Nucleus accumbens (tissue), 56 donors: ENCODE results near the gene BTG4.

Experiments
- DNase-seq, 56 donors: peaks; one replicate each; lab custom pipeline; 2025; lab: John Stamatoyannopoulos, UW

BTG4 gene

DNA sequence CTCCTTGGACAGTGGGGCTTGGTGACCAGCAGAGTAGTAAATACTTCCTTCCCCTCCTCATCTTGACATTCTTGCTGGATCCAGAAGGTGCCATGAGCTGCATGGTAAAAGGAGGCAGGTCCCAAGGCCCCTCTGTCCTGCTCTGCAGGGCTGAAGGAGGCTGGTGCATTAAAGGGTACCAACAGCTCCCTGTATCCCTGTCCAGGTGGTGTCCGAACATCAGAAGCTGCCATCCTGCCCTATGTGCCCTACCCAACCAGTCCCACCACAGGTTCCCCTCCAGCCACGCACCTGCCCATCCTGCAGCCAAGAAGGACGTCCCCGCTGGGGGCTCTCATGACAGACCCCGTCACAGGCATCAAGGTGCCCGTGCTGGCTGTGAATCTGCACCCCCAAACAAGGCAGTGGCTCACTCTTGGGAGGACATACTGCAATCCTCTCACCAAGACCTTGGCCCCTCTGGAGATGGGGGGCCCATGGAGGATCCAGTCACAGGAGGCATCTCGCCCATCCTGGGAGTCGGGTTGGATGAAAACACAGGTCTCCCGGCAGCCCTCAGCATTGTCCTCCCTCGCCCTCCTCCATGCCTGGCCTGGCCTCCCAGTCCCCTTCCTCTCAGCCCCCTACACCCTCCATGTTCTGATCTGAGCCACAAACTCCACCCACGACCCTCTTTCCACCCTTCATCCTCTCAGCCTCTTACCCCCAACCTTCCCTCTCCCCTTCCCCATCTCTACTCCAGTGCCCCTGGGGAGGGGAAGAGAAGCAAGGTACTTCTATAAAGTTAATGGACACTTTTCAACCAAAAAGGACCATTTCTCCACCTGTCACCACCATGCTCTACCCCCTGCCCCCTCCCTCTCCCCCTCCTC is 55.1 kb downstream of the BTG4 start:
- no peak for DNase-seq

DNA sequence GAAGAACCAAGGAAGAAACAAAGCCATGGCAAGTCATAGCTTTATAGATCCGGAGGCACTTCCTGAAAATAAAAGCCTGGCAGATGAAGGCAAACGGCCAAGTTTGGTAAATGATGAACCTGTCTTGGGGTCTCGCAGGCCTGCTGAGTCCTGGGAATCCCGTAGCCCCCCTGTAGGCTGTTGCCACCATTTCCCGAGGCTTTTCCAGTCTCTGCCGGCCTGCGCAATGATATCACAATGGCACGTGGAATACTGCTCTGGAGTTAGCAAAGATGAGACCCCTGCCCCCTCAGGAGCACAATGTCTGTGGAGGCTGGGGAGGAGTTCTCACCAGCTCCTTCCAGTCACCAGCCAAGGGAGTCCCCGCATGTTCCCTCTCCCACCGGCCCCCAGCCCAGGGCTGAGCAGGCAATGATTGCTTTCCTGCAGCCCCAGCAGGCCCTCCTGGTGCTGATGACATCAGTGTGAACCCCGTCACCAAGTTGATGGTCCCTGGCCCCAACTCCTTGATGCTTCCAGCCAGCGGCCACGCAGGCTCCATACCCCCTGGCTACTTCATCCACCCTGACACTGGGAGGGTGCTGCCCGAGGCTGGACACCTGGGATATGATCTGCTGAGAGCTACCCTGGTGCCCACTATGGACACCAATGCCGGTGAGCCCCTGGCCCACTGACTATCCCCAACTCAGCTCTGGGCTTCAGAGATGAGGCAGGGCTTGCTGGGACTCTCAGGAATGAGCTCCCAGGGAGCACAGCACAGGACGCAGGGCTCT is 55.9 kb downstream of the BTG4 start:
- no peak for DNase-seq

DNA sequence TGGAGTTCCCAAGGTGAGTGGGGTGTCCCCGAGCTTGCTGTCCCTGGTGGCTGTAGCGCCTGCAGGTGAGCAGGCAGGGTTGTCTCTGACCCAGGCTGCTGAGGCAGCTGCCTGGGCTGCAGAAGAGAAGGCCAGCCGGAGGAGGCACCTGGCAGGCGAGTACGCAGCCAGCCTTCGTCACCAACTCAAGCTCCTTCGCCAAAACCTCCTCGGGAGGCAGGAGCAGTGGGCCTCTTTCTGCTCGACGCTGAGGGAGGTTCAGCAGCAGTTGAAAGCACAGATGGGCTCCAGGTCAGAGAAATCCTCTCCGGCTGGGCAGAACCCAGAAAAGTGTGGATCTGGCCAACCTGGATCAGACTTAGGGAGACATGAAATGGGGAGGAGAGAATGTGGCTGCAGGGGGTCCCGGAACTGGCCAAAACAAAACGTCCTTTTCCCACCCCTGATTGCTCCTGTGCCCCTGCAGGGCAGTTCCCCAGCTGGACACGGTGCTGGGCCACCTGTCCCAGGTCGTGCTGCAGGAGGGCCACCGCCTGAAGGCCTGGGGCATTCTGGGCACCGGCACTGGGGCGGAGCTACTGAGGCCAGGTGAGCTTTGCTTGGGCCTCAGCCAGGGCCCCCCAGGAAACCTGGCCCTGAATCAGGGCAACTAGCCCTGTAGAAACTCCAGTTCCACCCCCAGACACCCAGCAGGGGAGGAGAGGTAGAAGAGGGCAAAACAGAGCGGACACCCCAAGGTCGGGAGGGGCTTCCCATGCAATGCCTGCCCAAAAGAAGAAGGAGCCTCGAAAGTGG is 56.7 kb downstream of the BTG4 start:
- DNase-seq: no peak

DNA sequence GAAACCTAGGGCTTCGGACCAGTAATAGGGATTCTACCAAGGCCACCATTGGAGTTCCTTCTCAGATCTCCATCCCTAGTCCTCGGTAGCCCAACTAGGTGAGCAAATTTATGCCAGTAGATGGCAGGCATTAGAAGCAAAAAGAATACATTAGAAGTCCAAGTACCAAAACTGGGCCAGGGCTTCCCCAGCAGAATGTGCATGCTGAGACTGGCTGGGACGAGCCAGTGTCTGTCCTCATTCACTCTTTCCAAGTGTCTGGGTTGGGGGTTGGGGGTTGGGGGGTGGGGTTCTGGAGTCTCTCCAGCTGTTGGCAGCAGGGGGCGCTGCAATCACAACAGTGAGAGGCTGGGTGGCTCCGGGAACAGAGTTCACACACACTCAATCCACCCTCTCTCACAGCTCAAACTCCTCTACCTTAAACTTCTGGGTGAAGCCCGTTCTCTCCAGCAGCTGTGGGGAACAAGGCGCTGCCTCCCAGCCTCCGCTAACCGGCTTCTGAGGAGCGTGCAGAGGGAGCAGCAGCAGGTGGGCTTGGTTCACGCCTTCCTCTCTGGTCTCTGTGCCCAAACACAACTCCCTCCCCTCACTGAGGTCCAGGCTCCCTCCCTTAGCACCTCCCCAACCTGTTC is 57.5 kb downstream of the BTG4 start:
- DNase-seq: peak in 48 of 56 donors; percentile 9 to 85 (median 60)

DNA sequence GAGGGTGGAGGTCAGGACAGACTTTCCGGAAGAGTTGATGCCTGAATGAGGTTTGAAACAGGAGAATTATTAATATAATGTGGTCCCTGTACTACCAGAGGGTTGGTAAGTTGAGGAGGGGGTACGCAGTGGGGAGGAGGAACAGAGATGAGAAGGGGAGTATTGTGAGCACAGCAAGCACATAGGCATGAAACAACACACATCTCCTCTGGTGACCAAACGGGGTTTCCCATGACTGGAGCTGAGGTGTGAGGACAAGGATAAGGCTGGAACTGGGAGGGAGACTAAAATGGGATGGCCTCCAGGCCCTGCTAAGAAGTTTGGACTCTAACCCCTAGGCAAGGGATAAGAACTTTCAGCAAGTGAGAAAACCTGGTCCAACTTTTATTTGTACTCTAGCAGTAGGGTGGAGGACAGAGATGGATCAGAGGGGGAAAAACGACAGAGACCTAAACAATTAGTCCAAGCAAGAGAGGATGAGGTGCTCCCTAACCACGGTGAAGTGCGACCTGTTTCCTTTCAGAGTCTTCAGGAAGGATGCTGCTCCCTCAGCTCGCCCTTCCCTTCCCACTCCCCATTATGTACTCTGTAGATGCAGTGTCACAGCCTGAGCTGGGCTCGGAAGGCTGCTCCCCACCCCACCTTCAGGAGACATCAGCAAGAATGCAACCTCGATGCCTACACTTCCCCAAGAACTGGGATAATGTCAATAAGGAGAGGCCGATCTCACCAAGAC is 59.2 kb downstream of the BTG4 start:
- no peak for DNase-seq

DNA sequence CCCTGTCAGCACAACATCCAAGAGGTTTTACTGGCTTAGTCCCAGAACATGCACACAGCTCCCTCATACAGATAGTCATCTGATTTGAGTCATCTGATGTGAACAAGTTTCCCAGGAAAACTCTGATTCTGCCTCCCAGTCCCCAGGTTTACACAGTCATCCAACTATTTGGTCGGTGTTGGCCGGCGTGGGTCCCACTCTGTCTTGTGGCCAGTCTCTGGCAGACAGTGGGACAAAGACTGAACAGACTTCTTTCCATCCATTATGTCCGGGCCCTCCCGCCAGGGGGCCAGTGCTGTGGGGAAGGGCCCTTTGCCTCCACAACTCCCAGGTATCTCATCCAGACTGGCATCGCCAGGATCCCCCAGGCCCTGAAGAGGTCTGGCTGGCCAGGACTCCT is 60.0 kb downstream of the BTG4 start:
- DNase-seq: peak in 3 of 56 donors; percentile 11 to 20 (median 15)

DNA sequence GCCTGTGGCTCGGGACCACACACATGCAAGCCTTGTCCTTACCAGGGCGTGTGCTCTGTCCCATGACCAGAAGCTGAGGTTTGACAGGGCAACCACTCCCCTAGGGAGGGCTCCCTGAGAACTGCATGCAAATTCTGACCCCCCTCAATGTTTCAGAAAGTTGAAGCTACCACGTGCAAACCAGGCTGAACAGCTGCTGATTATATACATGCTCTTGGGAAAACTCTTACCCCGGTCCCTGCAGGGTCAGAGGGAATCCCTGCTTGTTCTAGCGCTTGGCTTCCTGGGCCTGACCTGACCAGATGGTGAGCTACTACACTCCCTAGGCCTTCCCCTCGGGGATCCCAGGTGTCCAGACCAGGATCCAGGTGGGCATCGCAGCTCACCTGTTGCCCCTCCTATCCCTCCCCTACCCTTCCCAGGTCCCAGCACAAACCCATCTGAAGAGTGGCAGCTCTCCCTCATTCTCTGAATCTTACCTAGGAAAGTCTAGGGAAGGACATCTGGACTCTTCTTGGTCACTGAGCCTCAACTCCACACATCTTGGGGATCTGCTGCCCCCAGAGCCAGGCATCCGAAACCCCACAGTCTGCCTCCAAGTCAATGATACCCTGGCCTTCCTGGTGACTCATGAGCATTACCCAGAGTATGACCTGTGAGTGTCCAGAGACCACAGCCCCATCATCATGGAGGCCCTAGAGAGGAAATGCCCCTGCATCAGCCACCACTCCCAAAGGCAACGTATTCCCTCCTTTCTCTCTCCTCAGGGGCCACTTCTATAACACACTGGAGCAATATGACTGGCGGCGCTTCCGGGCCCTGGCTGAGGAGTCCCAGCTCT is 61.5 kb downstream of the BTG4 start:
- DNase-seq: peak in 1 of 56 donors; percentile 53

DNA sequence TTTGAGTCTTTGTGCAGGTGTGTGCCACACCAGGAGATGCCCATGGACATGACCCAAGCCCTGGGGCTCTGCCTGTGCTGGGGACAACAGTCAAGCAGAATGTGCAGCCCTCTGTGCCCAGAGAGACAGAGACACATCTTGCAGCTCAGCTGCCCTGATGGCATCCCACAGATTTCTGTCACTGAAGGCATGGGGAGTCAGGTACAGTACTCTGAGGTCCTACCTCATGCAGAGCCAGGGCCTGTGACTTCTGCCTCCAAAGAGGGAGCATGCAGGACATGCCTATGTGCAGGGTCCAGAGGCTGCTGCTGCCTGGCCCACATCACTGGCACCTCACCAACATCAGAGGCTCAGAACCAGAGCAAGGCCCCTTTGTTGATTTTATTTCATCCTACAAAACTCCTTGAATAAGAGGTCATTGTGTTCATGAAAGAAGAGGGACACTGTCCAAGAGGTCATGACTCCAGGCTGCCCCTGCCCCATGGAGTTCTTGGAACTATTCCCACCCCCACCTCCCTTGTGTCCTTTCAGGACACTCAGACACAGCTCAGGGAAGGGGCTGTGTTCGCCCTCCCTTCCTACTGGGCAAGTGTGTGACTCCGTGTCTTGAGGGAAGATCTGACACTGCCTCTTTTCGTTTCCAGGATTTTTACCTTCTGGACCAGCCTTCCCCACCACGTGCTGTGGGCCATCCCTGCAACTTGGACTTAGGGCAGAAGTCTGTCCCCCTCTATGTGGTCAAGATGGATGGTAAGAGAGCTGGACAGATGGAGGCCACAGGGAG is 62.3 kb downstream of the BTG4 start:
- DNase-seq: peak in 40 of 56 donors; percentile 15 to 84 (median 51)

DNA sequence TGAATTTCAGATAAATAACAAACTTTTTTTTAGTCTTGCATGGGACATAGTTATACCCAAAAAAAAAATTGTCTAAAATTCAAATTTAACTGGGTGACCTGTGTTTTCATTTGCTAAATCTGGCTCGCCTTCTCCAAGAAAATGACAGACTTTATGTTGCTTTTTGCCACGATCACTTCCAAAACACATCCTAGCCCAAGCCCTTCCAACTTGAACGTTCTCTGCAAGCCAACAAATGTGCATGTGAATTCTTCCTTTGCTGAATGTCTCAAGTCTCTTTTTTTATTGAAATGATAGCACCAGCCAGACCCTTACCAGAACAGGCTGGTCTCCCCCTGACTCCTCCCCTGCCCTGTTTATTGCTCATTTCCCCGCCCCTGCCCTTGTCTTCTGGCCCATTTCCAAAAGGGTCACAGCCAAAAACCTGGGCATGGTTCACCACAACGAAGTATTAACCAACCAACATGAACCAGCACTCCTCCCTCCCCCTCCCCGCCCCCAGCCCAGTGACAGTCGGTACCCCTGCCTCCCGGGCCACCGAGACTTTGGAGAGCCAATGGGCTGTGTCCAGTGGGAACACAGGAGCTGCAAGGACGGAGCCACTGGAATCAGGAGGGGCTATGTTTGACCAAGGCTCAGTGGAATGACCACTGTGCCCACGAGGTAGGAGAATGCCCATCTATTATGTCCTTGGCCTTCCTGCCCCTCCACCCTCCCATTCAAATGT is 63.2 kb downstream of the BTG4 start:
- DNase-seq: peak in 3 of 56 donors; percentile 10 to 51 (median 14)

DNA sequence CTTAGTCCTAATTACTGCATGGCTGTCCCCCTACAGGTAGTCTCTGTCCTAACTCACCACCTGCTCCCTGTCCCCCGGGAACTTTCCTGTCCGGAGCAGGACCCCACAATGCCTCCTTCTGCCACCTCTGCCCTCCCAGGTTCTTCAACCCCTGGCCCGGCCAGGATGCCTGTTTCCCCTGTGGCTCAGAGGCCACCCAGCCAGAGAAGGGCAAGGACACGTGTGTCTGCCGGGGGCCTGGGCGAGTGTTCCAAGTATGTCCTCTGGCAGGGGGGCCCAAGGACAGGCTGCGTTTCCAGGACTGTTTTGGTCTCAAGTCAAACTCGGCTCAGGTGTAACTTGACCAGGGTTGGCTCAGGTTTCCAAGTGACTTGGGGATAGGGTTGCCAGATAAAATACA is 63.8 kb downstream of the BTG4 start:
- no peak for DNase-seq

DNA sequence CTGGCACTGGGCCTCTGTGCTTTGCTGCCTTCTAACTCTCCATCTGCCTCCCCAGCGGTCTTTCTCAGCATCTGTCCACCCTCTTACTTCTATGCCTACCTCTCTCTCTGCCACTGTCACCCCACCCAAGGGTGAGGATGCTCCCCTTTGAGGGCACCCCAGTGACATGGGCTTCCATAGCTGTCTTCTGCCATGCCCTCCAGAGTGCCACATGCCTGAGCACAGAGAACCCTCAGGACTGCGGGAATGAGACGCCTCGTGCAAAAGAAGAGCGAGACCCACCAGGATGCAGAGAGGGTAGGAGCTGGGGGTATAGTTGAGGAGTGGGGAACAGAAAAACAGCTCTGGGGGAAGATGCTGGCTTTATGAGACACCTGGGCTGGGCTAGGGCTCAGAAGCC is 64.3 kb downstream of the BTG4 start:
- no peak for DNase-seq

DNA sequence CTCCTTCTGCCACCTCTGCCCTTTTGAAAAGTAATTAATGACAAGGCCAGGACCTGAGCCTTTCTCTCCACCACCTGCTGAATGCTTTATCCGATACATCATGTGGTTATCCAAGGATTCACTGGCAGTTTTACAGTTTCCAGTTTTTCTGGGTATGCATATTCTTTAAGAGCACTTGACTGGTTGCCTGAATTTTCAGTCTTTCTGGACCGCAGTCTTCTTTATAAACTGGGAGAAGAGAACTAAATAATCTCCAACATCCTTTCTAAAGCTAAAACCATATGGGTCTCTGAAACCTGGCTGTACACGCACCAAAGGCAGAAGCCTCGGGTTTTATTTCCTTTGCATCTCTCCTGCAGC is 65.1 kb downstream of the BTG4 start:
- no peak for DNase-seq

DNA sequence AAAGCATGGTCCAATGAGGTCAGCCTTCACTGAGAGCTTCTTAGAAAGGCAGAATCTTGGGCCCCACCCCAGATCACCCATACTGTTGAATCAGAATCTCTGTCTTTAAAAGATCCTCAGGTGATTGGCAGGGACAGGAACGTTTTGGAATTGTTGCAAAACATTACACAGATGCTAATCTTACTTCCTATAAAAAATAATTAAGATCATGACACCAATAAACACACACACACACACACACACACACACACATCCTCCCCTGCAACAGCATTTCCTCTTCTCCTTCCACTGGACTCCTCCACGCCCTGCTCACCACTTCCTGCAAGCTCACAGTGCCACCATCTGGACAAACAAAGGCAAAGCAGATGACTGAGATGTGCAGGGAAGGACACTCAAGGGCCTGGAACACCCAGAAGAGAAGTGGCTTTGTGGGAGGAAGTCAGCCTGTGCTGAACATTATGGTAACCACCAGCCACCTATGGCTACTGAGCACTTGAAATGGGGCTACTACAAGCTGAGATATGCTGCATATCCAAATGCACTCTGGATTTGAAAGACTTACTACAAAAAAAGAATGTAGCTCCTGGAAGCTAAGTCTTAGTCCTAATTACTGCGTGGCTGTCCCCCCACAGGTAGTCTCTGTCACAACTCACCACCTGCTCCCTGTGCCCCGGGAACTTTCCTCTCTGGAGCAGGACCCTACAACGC is 65.6 kb downstream of the BTG4 start:
- DNase-seq: peak in 54 of 56 donors; percentile 16 to 86 (median 69)

DNA sequence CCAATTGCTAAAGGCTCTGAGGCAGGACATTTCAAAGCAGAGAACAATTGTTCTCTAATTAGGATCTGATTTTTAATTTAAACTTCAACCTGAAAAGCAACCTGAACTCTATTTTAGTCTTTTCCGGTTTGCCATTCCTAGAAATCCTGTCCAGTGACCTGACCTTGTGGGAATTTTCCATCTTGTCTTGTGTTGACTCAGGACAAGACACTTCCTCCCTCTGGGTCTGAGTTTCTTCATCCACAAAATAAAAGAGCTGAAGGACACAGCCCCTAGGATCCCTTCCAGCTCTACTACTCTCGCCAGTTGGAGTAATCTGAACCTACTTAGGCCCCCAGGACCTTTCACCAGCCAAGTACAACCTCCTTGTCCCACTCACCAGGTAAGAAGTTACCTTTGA is 66.6 kb downstream of the BTG4 start:
- no peak for DNase-seq
